GM12891 (cell line): ENCODE measurements around the gene FBXO22.

Experiments used
- POLR2A ChIP-seq: IDR thresholded peaks from 2 replicates; pipeline ENCODE4 v1.6.1; 2011; ENCODE audit warnings: low read depth, low read length, control low read depth
- POLR2AphosphoS5 ChIP-seq: IDR thresholded peaks from 2 replicates; pipeline ENCODE4 v1.6.1; 2011; ENCODE audit warnings: low read depth, low read length, control low read depth
- POU2F2 ChIP-seq: IDR thresholded peaks from 2 replicates; pipeline ENCODE4 v1.6.1; 2011; ENCODE audit warnings: low read depth, mild to moderate bottlenecking, control low read depth, low read length, moderate library complexity
- TAF1 ChIP-seq: IDR thresholded peaks from 2 replicates; pipeline ENCODE4 v1.6.1; 2011; ENCODE audit warnings: low read depth, low read length, control low read depth

- TF ChIP-seq POLR2A (no peak), POLR2AphosphoS5 (no peak), POU2F2 (no peak), TAF1 (no peak)
These were observed 45.8 kb upstream of the FBXO22 start for GRCh38 chr15:75857886-75858285.
